Testis (tissue), 3 donors: Measurements from ENCODE around the gene JOSD2. TPM values are rescaled to one million over a fixed set of nuclear protein-coding genes. Genes with fewer than 3 reads are reported as not detected.

Source experiments
- DNase-seq: peaks from one replicate; pipeline ENCODE4 v3.0.0-alpha.2; 2019
- H3K27ac ChIP-seq, 2 donors: fragments of 200-600 bp; sonication (generic); one replicate each; pipeline ENCODE4 v1.5.1; 2019
- H3K27me3 ChIP-seq: fragments of 200-600 bp; sonication (generic); one replicate; pipeline ENCODE4 v1.5.1; 2019
- H3K36me3 ChIP-seq: fragments of 200-600 bp; sonication (generic); one replicate; pipeline ENCODE4 v1.5.1; 2017; ENCODE audit warnings: low read depth; ENCODE audit errors: missing control alignments
- H3K4me1 ChIP-seq: fragments of 200-600 bp; sonication (generic); one replicate; pipeline ENCODE4 v1.5.1; 2019
- H3K4me3 ChIP-seq, 2 donors: fragments of 200-600 bp; sonication (generic); one replicate each; pipeline ENCODE4 v1.5.1; 2017 to 2019
- H3K9me3 ChIP-seq: fragments of 200-600 bp; sonication (generic); one replicate; pipeline ENCODE4 v1.5.1; 2017
- POLR2A ChIP-seq: fragments of 450-650 bp; IDR thresholded peaks from one replicate; pipeline ENCODE4 v1.6.1; 2017; ENCODE audit warnings: antibody characterized with exemption, mild to moderate bottlenecking, moderate library complexity
- WGBS, 2 donors: methylation state at CpG; one replicate each; pipeline ENCODE4 v1.1.5; 2018; 5-methylcytosine and 5-hydroxymethylcytosine counted together
- intact Hi-C: fragments of 100-400 bp; cut with DNase I; formaldehyde crosslinking; loops from one replicate; pipeline ENCODE4 v1.15.1; 2023; ENCODE audit warnings: low total_unique reads
- polyA plus RNA-seq: library from polyadenylated mRNA; stranded (reverse); fragments of 350-450 nt; fragmentation: Illumina TruSeq; extraction: RNeasy Lipid Tissue Mini Kit (QIAGEN cat#74804); gene quantifications from one replicate; pipeline ENCODE4 v1.2.3, GENCODE V29; 2014; ENCODE audit warnings: low read depth, low replicate concordance; ENCODE audit not compliant: insufficient read depth
- total RNA-seq, 2 donors: library from RNA; depleted of rRNA; stranded (reverse); fragments of >200 nt; gene quantifications; one replicate each; pipeline ENCODE4 v1.2.3, GENCODE V29; 2016
- TF ChIP-seq, protein P1 (sequence below), 3 experiments: fragments of 450-650 bp in 2 of 3; fragments of 200-600 bp in 1 of 3; sonication (generic) in 1 of 3; IDR thresholded peaks; one replicate each; pipeline ENCODE4 v1.5.1; 2016 to 2019; ENCODE audit warnings: antibody characterized with exemption in 3 of 3, mild to moderate bottlenecking in 2 of 3, moderate library complexity in 1 of 3

The JOSD2 gene
- total and polyA plus RNA-seq, 3 donors from 2014 or later = 21.6 to 37.7 (median 26.1) TPM

- H3K27me3 ChIP-seq = no peaks in the 10 kb centered on the region
- no peaks in the 10 kb centered on the region for H3K9me3 ChIP-seq
- TF ChIP-seq, protein P1, sequence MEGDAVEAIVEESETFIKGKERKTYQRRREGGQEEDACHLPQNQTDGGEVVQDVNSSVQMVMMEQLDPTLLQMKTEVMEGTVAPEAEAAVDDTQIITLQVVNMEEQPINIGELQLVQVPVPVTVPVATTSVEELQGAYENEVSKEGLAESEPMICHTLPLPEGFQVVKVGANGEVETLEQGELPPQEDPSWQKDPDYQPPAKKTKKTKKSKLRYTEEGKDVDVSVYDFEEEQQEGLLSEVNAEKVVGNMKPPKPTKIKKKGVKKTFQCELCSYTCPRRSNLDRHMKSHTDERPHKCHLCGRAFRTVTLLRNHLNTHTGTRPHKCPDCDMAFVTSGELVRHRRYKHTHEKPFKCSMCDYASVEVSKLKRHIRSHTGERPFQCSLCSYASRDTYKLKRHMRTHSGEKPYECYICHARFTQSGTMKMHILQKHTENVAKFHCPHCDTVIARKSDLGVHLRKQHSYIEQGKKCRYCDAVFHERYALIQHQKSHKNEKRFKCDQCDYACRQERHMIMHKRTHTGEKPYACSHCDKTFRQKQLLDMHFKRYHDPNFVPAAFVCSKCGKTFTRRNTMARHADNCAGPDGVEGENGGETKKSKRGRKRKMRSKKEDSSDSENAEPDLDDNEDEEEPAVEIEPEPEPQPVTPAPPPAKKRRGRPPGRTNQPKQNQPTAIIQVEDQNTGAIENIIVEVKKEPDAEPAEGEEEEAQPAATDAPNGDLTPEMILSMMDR (IDR thresholded peaks at IDR 0.05) = no peak
- TF ChIP-seq POLR2A = no peak
- H3K36me3 ChIP-seq = no peaks in the 10 kb centered on the region
- 77 to 87% methylated on average over 25 of the region's 25 CpGs for WGBS, 2 donors
- H3K4me1 ChIP-seq = peaks cover 3% of the 10 kb centered on the region
- DNase-seq = no peak
- intact Hi-C loops = no loop called here
- H3K27ac ChIP-seq = no peak overlapping the region
- H3K4me3 ChIP-seq = no peak overlapping the region
These were observed 9.2 kb downstream of the JOSD2 start for GRCh38 chr19:50501568-50502475.

DNA sequence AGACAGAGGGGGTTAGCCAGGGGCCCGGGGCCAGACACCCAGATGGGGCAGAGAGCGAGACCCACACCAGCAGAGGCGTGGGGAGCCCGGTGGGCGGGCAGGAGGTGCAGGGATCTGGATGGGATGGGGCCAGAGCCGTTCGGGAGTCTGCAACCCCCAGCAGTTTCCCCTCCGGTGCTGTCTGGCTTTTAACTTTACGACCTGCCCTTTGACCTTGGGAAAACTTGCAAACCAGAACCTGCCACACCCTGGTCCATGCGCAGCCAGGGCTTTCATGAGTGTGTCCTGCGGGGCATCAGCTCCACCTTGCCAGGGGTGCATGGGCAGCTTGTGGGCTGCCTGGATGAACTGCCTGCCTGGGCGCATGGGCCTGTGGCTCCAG lies 9.8 kb downstream of the JOSD2 start:
- Histone ChIP-seq H3K36me3 (no peaks in the 10 kb centered on the region), H3K4me1 (peaks cover 3% of the 10 kb centered on the region), H3K27ac (no peak overlapping the region), H3K27me3 (no peaks in the 10 kb centered on the region), H3K4me3 (no peak overlapping the region), H3K9me3 (no peaks in the 10 kb centered on the region)
- no peak for DNase-seq
- 71 to 81% methylated on average over 12 of the region's 12 CpGs for WGBS, 2 donors
- intact Hi-C loops = no loop called here
- TF ChIP-seq, protein P1 (IDR thresholded peaks at IDR 0.05) = no peak
- TF ChIP-seq POLR2A = no peak

DNA sequence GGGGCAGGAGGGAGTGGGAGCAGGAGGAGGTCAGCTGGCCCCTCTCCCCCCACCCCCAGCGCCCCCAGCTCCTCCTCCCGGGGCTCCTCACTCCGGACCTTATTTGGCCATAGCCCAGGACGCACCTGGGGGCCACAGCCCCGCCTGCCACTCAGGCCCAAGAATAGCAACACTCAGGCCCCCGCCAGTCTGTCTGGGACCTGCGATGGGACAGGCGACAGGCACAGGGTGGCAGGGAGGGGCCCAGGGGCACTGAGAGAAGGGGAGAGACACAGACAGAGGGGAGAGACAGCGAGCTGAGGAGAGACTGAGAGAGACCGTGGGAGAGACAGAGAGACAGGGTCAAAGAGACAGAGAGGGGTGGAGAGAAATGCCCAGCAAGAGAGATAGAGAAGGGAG lies 10.2 kb downstream of the JOSD2 start:
- Histone ChIP-seq H3K9me3 (no peaks in the 10 kb centered on the region), H3K27me3 (no peaks in the 10 kb centered on the region), H3K36me3 (no peaks in the 10 kb centered on the region), H3K4me3 (no peak overlapping the region), H3K4me1 (peaks cover 3% of the 10 kb centered on the region), H3K27ac (no peak overlapping the region)
- TF ChIP-seq, protein P1 (IDR thresholded peaks at IDR 0.05) = no peak
- TF ChIP-seq POLR2A = no peak
- WGBS, 2 donors = 74 to 75% methylated on average over 4 to 10 of the region's 10 CpGs
- intact Hi-C loops = no loop called here
- no peak for DNase-seq

DNA sequence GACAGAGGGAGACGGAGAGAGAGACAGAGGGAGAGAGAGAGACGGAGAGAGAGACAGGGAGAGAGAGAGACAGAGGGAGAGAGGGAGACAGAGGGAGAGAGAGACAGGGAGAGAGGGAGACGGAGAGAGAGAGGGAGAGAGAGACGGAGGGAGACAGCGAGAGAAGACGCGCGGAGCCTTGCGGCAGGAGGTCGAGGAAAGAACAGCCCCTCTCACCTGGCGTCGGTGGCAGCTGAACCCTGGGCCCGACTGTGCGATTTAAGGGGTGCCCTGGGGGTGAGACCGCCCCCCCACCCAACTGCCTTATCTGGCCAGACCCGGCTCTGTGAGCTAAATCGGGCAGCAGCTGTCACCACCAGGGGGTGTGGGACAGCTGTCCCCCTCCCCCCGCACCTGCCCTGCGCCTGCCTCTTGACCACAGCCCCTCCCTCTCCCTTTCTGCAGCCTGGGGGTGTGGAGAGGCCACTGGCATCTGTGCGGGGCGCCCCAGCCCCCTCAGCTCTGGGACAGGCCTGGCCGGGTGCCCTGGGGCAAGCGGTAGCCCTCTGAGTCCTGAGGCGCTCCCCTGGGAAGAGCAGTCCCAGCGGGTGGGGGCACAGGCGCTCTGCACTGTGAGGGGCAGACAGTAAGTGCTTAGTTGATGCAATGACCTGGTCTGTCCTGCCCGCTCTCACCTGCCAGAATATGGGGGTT lies 10.8 kb downstream of the JOSD2 start:
- no peak for DNase-seq
- peaks cover 3% of the 10 kb centered on the region for H3K4me1 ChIP-seq
- H3K9me3 ChIP-seq = no peaks in the 10 kb centered on the region
- H3K36me3 ChIP-seq = no peaks in the 10 kb centered on the region
- H3K27ac ChIP-seq = no peak overlapping the region
- H3K4me3 ChIP-seq = no peak overlapping the region
- H3K27me3 ChIP-seq = no peaks in the 10 kb centered on the region
- intact Hi-C loops = no loop called here
- no peak for TF ChIP-seq POLR2A
- TF ChIP-seq, protein P1 (IDR thresholded peaks at IDR 0.05) = no peak
- WGBS, 2 donors = 59 to 75% methylated on average over 18 to 27 of the region's 27 CpGs
